T-helper 2 cell (primary cell): ENCODE data around the gene ZBTB8B.
"Not testable (repeated sequence)": the region's sequence is repeated elsewhere in the genome, so short reads cannot be mapped to it uniquely, and the experiment has no call there.

ENCODE experiments used
- DNase-seq, 5 experiments: peaks; one replicate each; pipeline versions ENCODE4 v3.0.0 to v3.0.0-alpha.2; 2012 to 2022

Gene ZBTB8B

GRCh38 chr1:32470991-32471694 lies 6.3 kb downstream of the ZBTB8B start:
- peak in 1 of 5 experiments; percentile 14 for DNase-seq

- no peak for DNase-seq
Observed at GRCh38 chr1:32471695-32472362, 7.0 kb downstream of the ZBTB8B start.

DNA sequence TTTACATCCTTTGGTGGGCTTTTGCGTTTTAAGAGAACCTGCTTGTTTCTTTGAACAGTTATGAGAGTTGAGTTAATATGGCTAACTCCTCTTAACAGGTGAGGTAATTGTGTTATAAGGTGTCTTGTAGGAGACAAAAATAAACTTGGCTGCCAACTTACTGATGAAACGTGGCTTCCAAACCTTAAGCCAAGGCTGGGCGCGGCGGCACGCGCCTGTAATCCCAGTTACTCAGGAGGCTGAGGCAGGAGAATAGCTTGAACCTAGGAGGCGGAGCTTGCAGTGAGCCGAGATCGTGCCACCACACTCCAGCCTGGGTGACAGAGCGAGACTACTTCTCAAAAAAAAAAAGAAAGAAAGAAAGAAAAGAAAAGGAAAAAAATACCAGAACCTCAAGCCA lies 8.1 kb downstream of the ZBTB8B start:
- DNase-seq = not testable (repeated sequence)

- DNase-seq = no peak
Observed at GRCh38 chr1:32474954-32475353, 10.1 kb downstream of the ZBTB8B start.

- DNase-seq = no peak
Observed at GRCh38 chr1:32480003-32480402, 15.1 kb downstream of the ZBTB8B start.

GRCh38 chr1:32480761-32481160 lies 15.9 kb downstream of the ZBTB8B start:
- DNase-seq = no peak

- DNase-seq = not testable (repeated sequence)
Observed at GRCh38 chr1:32481788-32482187, 16.9 kb downstream of the ZBTB8B start.

DNA sequence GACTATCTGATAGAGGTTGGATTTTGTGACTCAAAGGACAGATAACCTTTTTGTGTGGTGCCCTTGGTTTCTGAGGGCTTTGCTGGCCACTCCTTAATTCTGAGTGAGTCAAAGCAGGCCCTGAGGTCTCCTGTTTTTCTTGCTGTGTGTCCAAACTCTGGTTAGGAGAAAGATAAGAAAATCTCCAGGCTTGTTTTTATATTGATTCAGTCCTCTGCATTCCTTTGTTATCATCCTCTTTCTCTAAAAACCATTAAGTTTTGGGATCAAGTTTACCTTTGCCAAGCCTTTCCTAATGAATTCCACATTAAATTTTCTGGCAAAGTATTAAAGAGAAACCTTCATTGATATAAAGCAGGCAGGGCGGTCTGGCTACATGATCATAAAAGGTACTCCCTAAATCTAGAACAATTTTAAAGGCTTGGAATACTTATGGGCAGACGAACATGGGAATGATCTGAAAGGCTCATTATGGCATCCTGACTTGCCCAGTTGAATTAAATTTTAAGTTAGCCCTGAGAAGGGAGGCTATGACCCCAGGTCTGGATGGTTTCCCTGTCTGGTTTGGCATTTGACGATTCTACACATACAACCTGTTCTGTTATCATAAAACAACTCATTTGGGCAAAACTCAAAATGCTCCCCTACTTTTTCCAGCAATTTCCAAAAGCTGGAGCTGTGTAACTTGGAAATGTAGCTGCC lies 20.8 kb downstream of the ZBTB8B start:
- DNase-seq = no peak

DNA sequence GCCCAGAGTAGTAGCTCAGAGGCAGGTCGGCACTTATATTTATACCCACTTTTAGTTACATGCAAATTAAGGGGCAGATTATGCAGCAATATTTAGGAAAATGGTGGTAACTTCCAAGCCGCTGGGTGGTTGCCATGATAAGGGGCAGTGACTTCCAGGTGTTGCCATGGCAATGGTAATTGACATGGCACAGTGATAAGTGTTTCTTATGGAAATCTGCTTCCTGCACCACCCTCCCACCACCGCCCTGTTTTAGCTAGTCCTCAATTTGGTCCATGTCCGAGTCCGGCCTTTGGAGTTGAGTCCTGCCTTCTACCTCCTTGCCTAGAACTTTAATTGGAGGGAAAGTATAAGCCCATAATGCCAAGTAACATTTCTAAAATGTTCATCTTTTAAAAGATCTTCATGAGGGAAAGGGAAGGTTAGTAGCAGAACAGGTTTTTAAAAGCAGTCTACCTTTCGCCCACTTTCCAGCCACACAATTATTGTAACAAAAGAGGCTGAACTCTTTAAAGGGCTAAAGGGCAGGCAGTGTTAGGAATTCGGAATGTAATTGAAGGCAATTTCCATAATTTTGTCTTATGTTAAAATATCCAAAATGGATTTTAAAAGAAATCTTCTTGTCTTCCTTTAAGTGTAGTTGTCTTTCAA lies 21.7 kb downstream of the ZBTB8B start:
- no peak for DNase-seq

DNA sequence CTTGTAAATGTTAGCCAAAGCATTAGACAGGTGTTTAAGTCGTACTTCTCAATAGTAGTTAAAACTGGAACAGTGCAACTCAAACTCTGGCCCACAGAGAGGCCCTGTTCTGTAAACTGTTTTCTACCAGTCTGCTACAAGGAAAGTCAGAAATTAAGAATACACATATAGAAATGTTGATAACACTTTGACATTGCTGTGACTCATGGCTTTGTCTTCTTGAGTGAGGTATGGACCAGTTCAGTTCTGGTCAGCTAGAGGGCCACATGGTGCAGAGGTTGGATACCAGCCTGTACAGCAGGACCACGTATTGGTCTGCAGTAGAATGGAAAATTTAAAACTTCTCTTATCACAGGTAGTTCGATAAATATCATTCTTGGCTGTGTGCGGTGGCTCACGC lies 22.3 kb downstream of the ZBTB8B start:
- no peak for DNase-seq

DNA sequence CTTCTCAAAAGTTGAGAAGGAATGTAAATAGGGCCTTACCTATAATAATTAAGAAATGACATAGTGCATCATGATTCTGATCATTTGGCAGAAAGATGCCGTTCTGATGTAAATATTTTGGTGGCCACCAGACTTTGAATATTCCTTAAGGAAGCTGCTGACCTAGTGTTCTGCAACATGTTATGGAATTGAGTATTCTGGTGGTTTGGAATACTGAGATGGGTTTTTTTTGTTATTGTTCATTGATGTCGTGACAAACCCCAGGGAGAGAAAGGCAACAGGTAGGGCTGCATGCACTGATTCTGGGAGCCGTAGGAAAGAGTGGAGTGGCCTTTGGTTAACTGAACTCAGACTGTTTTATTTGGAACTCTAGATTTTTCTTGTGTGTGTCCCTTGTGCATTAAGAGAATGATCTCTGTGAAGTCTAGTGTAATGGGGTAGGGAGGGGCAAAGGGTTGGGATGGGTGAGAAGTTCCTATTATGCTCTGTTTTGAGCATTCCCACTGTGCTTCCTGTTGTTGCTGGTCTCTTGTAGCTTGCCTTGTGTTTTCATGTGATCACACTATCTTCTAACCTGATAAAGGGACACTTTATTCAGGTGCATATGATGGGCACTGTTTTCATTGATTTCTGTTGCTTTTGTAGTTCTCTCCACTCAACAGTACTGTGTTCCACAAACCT lies 25.0 kb downstream of the ZBTB8B start:
- DNase-seq = no peak

GRCh38 chr1:32491386-32491785 lies 26.5 kb downstream of the ZBTB8B start:
- DNase-seq = no peak

DNA sequence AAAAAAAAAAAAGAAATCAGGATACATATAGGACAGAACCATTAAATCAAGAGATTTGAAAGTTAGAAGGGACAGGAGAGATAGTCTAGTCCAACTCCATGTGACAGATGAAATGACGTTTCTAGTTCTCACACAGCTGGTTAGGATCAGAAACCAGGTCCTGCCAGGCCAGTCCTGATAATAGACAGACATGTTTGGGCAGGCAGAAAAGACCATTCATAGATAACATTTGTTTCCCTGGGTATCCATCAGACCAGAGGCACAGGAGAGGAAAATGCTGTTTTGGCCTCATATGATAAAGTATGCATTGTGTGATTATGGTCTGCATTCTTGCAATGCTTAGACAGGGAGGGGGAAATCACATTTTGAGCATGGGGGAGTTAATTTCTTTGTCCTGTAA lies 29.3 kb downstream of the ZBTB8B start:
- DNase-seq = no peak

DNA sequence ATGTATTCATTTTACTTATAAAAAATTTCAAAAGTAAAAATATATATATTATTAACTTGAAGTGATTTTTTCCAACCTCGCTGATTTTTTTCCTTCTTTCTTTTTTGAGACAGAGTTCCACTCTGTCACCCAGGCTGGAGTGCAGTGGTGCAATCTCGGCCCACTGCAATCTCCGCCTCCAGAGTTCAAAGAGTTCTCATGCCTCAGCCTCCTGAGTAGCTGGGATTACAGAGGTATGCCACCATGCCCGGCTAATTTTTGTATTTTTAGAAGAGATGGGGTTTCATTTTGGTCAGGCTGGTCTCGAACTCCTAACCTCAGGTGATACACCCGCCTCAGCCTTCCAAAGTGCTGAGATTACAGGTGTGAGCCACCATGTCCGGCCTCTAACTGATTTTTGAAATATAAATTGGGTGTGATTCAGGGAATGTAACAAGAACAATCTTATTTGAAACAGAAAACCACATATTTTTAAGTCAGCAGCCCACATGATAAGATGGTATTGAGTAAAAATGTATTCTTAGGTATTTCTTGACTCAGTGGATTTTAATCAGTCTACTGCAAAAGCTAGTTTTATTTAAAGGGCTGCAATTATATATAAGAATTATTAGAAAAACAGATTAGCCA lies 30.0 kb downstream of the ZBTB8B start:
- DNase-seq = no peak

DNA sequence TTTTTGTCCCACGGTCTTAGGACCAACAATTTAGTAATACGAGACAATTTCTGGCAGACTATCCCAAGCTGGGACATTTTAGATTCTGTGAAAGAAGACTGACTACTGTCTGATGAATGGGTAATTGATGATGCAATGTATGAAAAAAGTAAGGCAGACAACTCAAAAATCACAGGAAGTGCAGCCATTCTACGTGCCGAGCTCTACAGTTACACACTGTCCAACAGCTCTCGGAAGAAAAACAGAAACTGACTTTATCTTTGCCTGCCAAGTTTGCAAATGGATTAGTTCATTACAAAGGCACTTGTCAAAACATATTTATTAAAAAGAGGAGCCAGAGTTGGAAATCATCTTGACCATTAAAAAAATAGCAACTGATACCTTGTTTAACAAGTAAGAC lies 31.3 kb downstream of the ZBTB8B start:
- DNase-seq = no peak

GRCh38 chr1:32498751-32499150 lies 33.9 kb downstream of the ZBTB8B start:
- no peak for DNase-seq

- peak in 1 of 5 experiments; percentile 27 for DNase-seq
Observed at GRCh38 chr1:32500387-32501209, 35.7 kb downstream of the ZBTB8B start.

- no peak for DNase-seq
Observed at GRCh38 chr1:32501865-32502264, 37.0 kb downstream of the ZBTB8B start.

DNA sequence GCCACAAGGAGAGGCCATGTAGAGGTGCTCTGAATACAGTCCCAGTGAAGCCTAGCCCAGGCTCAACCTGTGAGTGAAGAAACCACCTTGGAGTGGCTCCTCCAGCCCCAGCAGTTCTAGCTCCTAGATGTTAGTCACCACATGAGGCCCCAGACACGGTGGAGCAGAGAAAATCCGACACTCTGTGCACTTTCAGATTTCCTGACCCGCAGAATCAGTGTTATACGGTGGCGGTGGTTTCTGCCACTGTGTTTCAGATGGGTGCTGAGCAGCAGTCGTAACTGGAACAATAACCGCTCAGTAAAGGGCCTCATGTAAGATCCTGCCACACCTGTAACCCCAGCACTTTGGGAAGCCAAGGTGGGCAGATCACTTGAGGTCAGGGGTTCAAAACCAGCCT lies 38.3 kb downstream of the ZBTB8B start:
- DNase-seq = no peak

GRCh38 chr1:32507021-32507420 lies 42.1 kb downstream of the ZBTB8B start:
- no peak for DNase-seq

- no peak for DNase-seq
Observed at GRCh38 chr1:32508761-32509160, 43.9 kb downstream of the ZBTB8B start.
